ENCODE results near the gene BACH2.

Gene BACH2

DNA sequence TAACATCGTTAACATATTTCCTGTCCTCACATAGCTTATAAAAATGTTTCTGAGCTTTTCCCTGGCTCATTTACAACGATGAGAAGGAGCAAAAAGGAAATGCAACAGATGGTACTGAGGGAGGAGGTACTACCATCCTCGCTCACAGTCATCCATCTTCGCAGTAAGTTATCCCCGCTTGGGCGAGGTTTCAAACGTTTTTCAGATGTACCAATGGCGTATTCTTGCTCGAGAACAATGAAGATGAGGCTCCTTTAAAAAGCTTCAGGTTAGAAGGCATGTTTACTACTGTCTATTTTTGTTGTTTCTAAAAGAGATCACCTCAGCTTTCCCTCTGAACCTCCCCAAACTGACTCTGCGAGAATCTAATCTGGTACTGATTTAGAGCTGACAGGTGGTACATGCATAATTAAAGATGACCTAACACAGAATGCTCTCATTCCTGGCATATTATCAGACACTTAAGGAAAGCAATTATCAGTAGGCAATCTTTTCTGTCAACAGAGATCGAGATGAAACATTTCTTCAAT, 223.6 kb downstream of the BACH2 start:
- no peak overlapping the region for H3K4me3 ChIP-seq (ENCODE audit: low read depth, low read length)
- DNase-seq (ENCODE audit: low read depth), result no peak

DNA sequence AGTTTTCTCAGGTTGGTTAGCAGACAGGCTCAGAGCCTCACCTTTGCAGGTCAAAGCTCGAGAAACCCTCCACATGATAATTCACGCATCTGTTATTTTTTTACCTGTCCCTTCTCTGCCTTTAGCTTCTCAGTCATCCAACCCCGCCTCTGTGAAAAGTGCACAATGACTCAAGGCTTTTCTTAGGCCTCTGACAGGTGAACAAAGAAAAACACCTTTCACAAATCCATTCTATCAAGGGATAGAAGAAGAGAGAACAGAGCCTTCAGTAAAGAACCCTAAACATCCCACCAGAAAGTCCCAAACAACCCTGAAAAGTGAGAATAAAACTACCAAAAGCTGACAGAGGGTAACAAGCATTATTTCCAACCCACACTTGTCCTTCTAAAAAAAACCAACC, 224.1 kb downstream of the BACH2 start:
- DNase-seq (ENCODE audit: low read depth), result no peak
- H3K4me3 ChIP-seq (ENCODE audit: low read depth, low read length), result no peak overlapping the region
- TF ChIP-seq, protein P1, sequence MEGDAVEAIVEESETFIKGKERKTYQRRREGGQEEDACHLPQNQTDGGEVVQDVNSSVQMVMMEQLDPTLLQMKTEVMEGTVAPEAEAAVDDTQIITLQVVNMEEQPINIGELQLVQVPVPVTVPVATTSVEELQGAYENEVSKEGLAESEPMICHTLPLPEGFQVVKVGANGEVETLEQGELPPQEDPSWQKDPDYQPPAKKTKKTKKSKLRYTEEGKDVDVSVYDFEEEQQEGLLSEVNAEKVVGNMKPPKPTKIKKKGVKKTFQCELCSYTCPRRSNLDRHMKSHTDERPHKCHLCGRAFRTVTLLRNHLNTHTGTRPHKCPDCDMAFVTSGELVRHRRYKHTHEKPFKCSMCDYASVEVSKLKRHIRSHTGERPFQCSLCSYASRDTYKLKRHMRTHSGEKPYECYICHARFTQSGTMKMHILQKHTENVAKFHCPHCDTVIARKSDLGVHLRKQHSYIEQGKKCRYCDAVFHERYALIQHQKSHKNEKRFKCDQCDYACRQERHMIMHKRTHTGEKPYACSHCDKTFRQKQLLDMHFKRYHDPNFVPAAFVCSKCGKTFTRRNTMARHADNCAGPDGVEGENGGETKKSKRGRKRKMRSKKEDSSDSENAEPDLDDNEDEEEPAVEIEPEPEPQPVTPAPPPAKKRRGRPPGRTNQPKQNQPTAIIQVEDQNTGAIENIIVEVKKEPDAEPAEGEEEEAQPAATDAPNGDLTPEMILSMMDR (IDR thresholded peaks at IDR 0.05; ENCODE audit: low read depth, low read length, missing control alignments), result no peak

More for the DNA sequence above, 223.6 kb downstream of the BACH2 start:
- TF ChIP-seq, protein P1 (IDR thresholded peaks at IDR 0.05; ENCODE audit: low read depth, low read length, missing control alignments), result no peak

DNA sequence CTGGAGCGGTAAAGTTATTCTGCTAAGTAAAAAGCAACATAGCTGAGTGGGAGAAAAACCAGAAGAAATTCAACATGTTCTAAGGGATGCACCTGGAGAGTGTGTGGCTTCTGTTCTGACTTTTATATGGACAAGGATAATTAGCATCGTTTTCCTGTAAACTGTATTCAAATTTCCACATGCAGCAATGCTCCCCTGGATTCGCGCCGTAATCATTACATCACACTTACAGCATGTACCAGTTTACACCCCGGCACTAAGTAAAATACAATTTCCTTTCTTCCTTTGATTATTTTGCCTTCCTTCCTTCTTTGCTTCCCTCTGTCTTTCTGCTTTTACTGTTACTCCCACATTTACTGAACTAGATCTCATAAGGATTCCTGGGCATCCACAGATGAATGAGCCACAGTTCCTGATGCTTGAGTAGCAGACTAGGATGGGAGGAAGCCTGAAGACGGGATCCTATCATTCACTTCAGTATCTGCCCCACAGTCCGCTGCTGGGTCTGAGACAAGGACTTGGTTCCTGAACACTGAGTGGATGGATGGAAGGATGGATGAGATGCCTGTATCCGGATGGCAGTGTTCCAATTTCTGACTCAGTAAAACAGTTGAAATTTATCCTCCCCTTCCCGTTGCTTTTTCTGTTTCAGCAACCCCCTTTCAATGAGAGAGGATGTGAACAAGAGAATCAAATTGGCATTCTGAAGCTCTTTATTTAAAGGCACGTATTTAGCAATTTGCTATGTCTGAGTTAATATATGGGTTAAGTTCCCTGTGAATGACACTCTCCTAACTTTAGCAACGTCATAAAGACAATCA, 227.7 kb downstream of the BACH2 start:
- DNase-seq (ENCODE audit: low read depth), result no peak

DNA sequence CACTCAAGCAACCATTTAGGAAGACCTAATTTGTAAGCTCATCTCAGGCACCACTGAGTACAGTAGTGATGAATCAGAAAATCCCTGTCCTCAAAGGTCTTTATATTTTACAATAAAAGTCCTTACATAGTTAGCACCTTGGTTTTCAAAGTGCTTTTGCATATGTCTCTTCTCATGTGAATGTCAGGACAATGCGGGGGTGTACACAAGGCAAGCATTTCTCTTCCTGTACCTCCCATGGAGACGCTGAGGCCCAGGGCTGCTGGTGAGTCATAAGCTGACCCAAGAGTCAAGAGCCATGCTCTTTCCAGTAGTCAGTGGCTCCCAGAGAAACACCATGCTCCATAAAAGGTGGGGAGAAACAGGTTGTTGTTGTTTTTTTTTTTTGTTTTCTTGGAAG, 228.4 kb downstream of the BACH2 start:
- no peak for DNase-seq (ENCODE audit: low read depth)
- H3K4me3 ChIP-seq (ENCODE audit: low read depth, low read length), result no peak overlapping the region
- TF ChIP-seq, protein P1 (IDR thresholded peaks at IDR 0.05; ENCODE audit: low read depth, low read length, missing control alignments), result no peak

More for the DNA sequence above, 227.7 kb downstream of the BACH2 start:
- H3K4me3 ChIP-seq (ENCODE audit: low read depth, low read length), result no peak overlapping the region
- TF ChIP-seq, protein P1 (IDR thresholded peaks at IDR 0.05; ENCODE audit: low read depth, low read length, missing control alignments), result no peak

DNA sequence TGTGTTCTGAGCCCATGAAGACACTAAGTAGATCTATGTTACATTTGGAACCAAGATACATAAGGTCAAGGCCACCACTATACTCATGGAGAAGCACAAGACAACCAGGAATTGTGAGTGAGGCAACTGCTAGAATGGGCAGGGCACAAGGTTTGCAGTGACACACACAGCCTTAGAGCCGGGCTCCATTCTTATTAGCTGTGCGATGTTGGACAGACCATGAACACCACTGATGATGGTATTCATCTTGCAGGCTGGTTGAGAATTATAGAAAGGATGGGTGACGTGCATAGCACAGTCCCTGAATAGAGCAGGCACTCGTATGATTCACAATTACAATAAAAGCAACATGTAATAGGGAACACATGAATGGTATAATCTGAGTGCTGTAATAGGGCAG, 229.9 kb downstream of the BACH2 start:
- no peak overlapping the region for H3K4me3 ChIP-seq (ENCODE audit: low read depth, low read length)
- DNase-seq (ENCODE audit: low read depth), result no peak
- TF ChIP-seq, protein P1 (IDR thresholded peaks at IDR 0.05; ENCODE audit: low read depth, low read length, missing control alignments), result no peak

DNA sequence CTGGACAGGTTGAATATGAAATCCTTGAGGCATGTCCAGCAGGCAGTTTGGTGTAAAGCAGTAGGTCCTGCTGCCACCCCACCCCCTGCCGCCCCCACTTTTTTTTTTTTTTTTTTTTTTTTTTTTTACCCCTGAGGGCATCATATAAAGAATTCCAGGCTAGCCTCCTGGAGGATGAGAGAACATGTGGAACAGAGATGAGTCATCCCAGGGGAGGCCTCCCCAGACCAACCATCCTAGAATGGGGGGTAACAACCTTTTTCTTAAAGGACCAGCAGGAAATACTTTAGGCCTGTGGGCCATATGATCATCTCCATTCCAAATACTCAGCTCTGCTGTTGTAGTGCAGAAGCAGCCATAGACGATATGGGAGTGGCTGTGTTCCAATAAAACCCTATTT, 231.5 kb downstream of the BACH2 start:
- TF ChIP-seq, protein P1 (IDR thresholded peaks at IDR 0.05; ENCODE audit: low read depth, low read length, missing control alignments), result no peak
- DNase-seq (ENCODE audit: low read depth), result no peak
- no peak overlapping the region for H3K4me3 ChIP-seq (ENCODE audit: low read depth, low read length)
